NCI-H460 (cell line): ENCODE measurements around the gene BOD1. TPM values are rescaled to one million over a fixed set of nuclear protein-coding genes. Genes with fewer than 3 reads are reported as not detected.

Experiments used
- DNase-seq: peaks from one replicate; pipeline ENCODE4 v3.0.0-alpha.2; 2016; ENCODE audit warnings: low read depth; ENCODE audit errors: extremely low read depth
- total RNA-seq: library from RNA; depleted of rRNA; stranded (reverse); fragments of >200 nt; shearing (Covaris generic); gene quantifications from 2 replicates; pipeline ENCODE4 v1.2.3, GENCODE V29; 2014

Gene BOD1
- total RNA-seq, 1 experiment from 2014 or later, result 118 TPM

- DNase-seq, result no peak
These were observed 25.9 kb upstream of the BOD1 start for GRCh38 chr5:173642191-173642816.

GRCh38 chr5:173640156-173640804, 23.8 kb upstream of the BOD1 start:
- DNase-seq, result no peak

GRCh38 chr5:173638126-173639040, 21.9 kb upstream of the BOD1 start:
- no peak for DNase-seq

GRCh38 chr5:173637340-173637739, 20.9 kb upstream of the BOD1 start:
- DNase-seq, result no peak

- no peak for DNase-seq
These were observed 18.1 kb upstream of the BOD1 start for GRCh38 chr5:173634465-173634983.

- no peak for DNase-seq
These were observed 16.9 kb upstream of the BOD1 start for GRCh38 chr5:173633304-173633703.

- no peak for DNase-seq
These were observed 15.0 kb upstream of the BOD1 start for GRCh38 chr5:173631478-173631877.

- no peak for DNase-seq
These were observed 14.4 kb upstream of the BOD1 start for GRCh38 chr5:173630724-173631365.

GRCh38 chr5:173629628-173630027, 13.2 kb upstream of the BOD1 start:
- DNase-seq, result no peak

- no peak for DNase-seq
These were observed 12.1 kb upstream of the BOD1 start for GRCh38 chr5:173628501-173628900.

- DNase-seq, result no peak
These were observed 11.5 kb upstream of the BOD1 start for GRCh38 chr5:173627860-173628392.

- DNase-seq, result no peak
These were observed 10.8 kb upstream of the BOD1 start for GRCh38 chr5:173627271-173627670.

GRCh38 chr5:173626505-173626820, 10.0 kb upstream of the BOD1 start:
- no peak for DNase-seq

GRCh38 chr5:173625673-173626504, 9.4 kb upstream of the BOD1 start:
- no peak for DNase-seq

GRCh38 chr5:173625261-173625660, 8.8 kb upstream of the BOD1 start:
- no peak for DNase-seq

GRCh38 chr5:173624282-173624681, 7.8 kb upstream of the BOD1 start:
- DNase-seq, result no peak

GRCh38 chr5:173623789-173624188, 7.3 kb upstream of the BOD1 start:
- no peak for DNase-seq

- DNase-seq, result no peak
These were observed 6.9 kb upstream of the BOD1 start for GRCh38 chr5:173623296-173623771.

GRCh38 chr5:173622183-173623047, 6.0 kb upstream of the BOD1 start:
- DNase-seq, result no peak
